SK-N-SH (cell line): Measurements from ENCODE around the gene GRIN2A. TPM values are rescaled to one million over a fixed set of nuclear protein-coding genes. Genes with fewer than 3 reads are reported as not detected.

Experiments
- CTCF ChIA-PET: fragments of 300-600, 350-600 bp; formaldehyde crosslinking; extraction: SDS; loops from one replicate; lab custom pipeline; 2021; lab: Yijun Ruan, JAX
- POLR2A ChIA-PET: fragments of 350-600 bp; sonication (Branson Sonifier 250); formaldehyde crosslinking; extraction: SDS; loops from one replicate; lab custom pipeline; 2020; ENCODE audit warnings: antibody characterized with exemption, inconsistent platforms; lab: Yijun Ruan, JAX
- DNase-seq: peaks from one replicate; pipeline ENCODE4 v3.0.0; 2012
- H2AFZ ChIP-seq: fragments of 200-600 bp; sonication (generic); 2 replicates; pipeline ENCODE4 v1.8.1; 2016; ENCODE audit warnings: antibody characterized with exemption, mild to moderate bottlenecking, low read depth
- H3F3A ChIP-seq: fragments of 200-600 bp; sonication (generic); replicated peaks from 2 replicates; pipeline ENCODE3; 2016; ENCODE audit warnings: antibody characterized with exemption, mild to moderate bottlenecking; ENCODE audit not compliant: insufficient read depth
- H3K27ac ChIP-seq, 2 experiments: fragments of 200-500 bp in 1 of 2; fragments of 200-600 bp in 1 of 2; sonication (Bioruptor generic) in 1 of 2; sonication (generic), shearing (Covaris generic) in 1 of 2; 2 replicates each; pipeline versions ENCODE4 v1.5.1 to v1.6.1; 2014 to 2016; ENCODE audit warnings: low read depth in 2 of 2, inconsistent platforms in 1 of 2, low read length in 1 of 2, mild to moderate bottlenecking in 1 of 2, mixed read lengths in 1 of 2
- H3K27me3 ChIP-seq: fragments of 200-600 bp; sonication (generic), shearing (Covaris generic); 2 replicates; pipeline ENCODE4 v1.6.1; 2016; ENCODE audit warnings: mixed run types; ENCODE audit not compliant: insufficient read depth
- H3K36me3 ChIP-seq, 2 experiments: fragments of 200-500 bp in 1 of 2; fragments of 200-600 bp in 1 of 2; sonication (Bioruptor generic) in 1 of 2; sonication (generic) in 1 of 2; replicated peaks in 1 of 2; 2 replicates each; pipeline versions ENCODE3 to v1.5.1; 2014 to 2016; ENCODE audit warnings: low read length in 1 of 2, mild to moderate bottlenecking in 1 of 2; ENCODE audit not compliant: insufficient read depth in 2 of 2, control insufficient read depth in 1 of 2
- H3K4me1 ChIP-seq, 2 experiments: fragments of 200-500 bp in 1 of 2; fragments of 200-600 bp in 1 of 2; sonication (Bioruptor generic) in 1 of 2; sonication (generic), shearing (Covaris generic) in 1 of 2; 2 replicates each; pipeline versions ENCODE4 v1.5.1 to v1.6.1; 2014 to 2016; ENCODE audit warnings: low read depth in 1 of 2, low read length in 1 of 2, mixed run types in 1 of 2; ENCODE audit not compliant: insufficient read depth in 2 of 2, control insufficient read depth in 1 of 2
- H3K4me2 ChIP-seq: fragments of 200-600 bp; sonication (generic), shearing (Covaris generic); 2 replicates; pipeline ENCODE4 v1.6.1; 2017; ENCODE audit warnings: mixed run types
- H3K4me3 ChIP-seq, 2 experiments: fragments of 200-500 bp in 1 of 2; fragments of 200-600 bp in 1 of 2; sonication (Bioruptor generic) in 1 of 2; sonication (generic), shearing (Covaris generic) in 1 of 2; 2 replicates each; pipeline versions ENCODE4 v1.5.1 to v1.8.1; 2014 to 2016; ENCODE audit warnings: low read depth in 2 of 2, inconsistent platforms in 1 of 2, low read length in 1 of 2, mild to moderate bottlenecking in 1 of 2, mixed read lengths in 1 of 2, moderate library complexity in 1 of 2
- H3K79me2 ChIP-seq: fragments of 200-600 bp; sonication (generic); 2 replicates; pipeline ENCODE4 v1.8.1; 2017; ENCODE audit warnings: mild to moderate bottlenecking; ENCODE audit not compliant: insufficient read depth
- H3K9ac ChIP-seq: fragments of 200-600 bp; sonication (generic); 2 replicates; pipeline ENCODE4 v1.6.1; 2017; ENCODE audit warnings: mixed run types
- H3K9me2 ChIP-seq: fragments of 200-600 bp; sonication (generic); 2 replicates; pipeline ENCODE4 v1.6.1; 2017; ENCODE audit warnings: mixed run types
- H3K9me3 ChIP-seq: fragments of 200-600 bp; sonication (generic); 2 replicates; pipeline ENCODE4 v1.6.1; 2017; ENCODE audit warnings: mixed run types, mild to moderate bottlenecking, moderate library complexity
- H4K20me1 ChIP-seq: fragments of 200-600 bp; sonication (generic); 2 replicates; pipeline ENCODE4 v1.6.1; 2017; ENCODE audit warnings: mild to moderate bottlenecking, mixed run types; ENCODE audit not compliant: insufficient read depth
- ELF1 ChIP-seq: IDR thresholded peaks from 2 replicates; pipeline ENCODE4 v1.4.0; 2012
- EP300 ChIP-seq, 2 experiments: IDR thresholded peaks; 2 replicates each; pipeline versions ENCODE4 v1.4.0 to v1.6.1; 2012; ENCODE audit warnings: borderline replicate concordance in 1 of 2, low read depth in 1 of 2, low read length in 1 of 2
- EZH2phosphoT487 ChIP-seq: fragments of 200-600 bp; sonication (generic); IDR thresholded peaks from 2 replicates; pipeline ENCODE4 v1.6.1; 2017; ENCODE audit warnings: low read depth, mixed run types, mild to moderate bottlenecking, antibody characterized with exemption, moderate library complexity, borderline replicate concordance
- NFIC ChIP-seq: IDR thresholded peaks from 2 replicates; pipeline ENCODE4 v1.4.0; 2012; ENCODE audit warnings: borderline replicate concordance
- RCOR1 ChIP-seq: fragments of 150-350 bp; IDR thresholded peaks from 2 replicates; pipeline ENCODE4 v1.6.1; 2017; ENCODE audit warnings: antibody characterized with exemption, low read length
- SMC3 ChIP-seq: IDR thresholded peaks from 2 replicates; pipeline ENCODE4 v1.6.1; 2012; ENCODE audit warnings: low read depth, low read length, improper control_type of control experiment
- TAF1 ChIP-seq: IDR thresholded peaks from 2 replicates; pipeline ENCODE4 v1.6.1; 2012; ENCODE audit warnings: low read depth, mild to moderate bottlenecking, low read length, moderate library complexity, borderline replicate concordance
- ZBTB33 ChIP-seq: IDR thresholded peaks from 2 replicates; pipeline ENCODE4 v1.4.0; 2012; ENCODE audit warnings: low read depth, borderline replicate concordance
- WGBS: methylation state at CpG from one replicate; pipeline ENCODE4 v1.1.6; 2017; ENCODE audit warnings: low lambda C conversion rate; 5-methylcytosine and 5-hydroxymethylcytosine counted together
- polyA plus RNA-seq, 3 experiments: library from polyadenylated mRNA; depleted of rRNA; stranded (reverse); fragments of >200 nt; gene quantifications; 2 replicates each; pipeline ENCODE4 v1.2.3, GENCODE V29; 2012
- TF ChIP-seq, protein P1 (sequence below): IDR thresholded peaks from 2 replicates; pipeline ENCODE4 v1.4.0; 2012; ENCODE audit warnings: low read depth, borderline replicate concordance
- TF ChIP-seq, protein P2 (sequence below): IDR thresholded peaks from 2 replicates; pipeline ENCODE4 v1.4.0; 2012; ENCODE audit warnings: low read depth

GRIN2A gene
- polyA plus RNA-seq, 1 of the 3 experiments (the other 2 are of a cell fraction): not detected

DNA sequence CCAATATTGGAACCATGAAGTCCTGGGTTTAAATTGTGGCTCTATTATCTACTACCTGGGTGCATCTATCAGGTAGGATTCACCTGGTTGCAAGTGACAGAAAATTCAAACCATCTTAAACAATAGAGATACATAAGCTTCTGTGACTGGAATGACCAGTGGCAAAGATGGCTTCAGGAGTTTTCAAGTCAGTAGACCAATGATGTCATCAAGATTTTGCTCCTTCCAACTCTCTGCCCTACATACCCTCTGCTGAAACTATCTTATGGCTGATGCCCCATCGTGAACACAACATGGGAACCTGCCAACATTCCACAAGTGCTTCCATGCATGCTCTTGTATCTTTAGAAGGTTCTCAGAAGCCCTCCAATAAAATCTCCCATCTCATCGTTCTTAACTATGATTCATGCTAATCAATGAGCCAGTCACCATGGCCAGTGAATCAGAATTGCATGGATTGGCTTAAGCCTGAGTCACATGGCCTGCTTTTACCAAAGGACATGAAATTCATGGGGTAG is 180.9 kb downstream of the GRIN2A start (continued):
- TF ChIP-seq, protein P1, sequence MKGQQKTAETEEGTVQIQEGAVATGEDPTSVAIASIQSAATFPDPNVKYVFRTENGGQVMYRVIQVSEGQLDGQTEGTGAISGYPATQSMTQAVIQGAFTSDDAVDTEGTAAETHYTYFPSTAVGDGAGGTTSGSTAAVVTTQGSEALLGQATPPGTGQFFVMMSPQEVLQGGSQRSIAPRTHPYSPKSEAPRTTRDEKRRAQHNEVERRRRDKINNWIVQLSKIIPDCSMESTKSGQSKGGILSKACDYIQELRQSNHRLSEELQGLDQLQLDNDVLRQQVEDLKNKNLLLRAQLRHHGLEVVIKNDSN: no peak

- TF ChIP-seq TAF1: no peak
- no peak for TF ChIP-seq RCOR1
- no peak for TF ChIP-seq ZBTB33
- TF ChIP-seq SMC3: no peak
- TF ChIP-seq, protein P2, sequence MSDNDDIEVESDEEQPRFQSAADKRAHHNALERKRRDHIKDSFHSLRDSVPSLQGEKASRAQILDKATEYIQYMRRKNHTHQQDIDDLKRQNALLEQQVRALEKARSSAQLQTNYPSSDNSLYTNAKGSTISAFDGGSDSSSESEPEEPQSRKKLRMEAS: no peak
- no peak for TF ChIP-seq NFIC
- no peak for TF ChIP-seq EP300 (IDR thresholded peaks at IDR 0.05; ENCODE audit: borderline replicate concordance in 1 of 2, low read depth in 1 of 2, low read length in 1 of 2)
- Histone ChIP-seq H4K20me1 (no peaks in the 10 kb centered on the region), H3K4me2 (no peak overlapping the region), H3K27ac (no peak overlapping the region), H3K27me3 (no peaks in the 10 kb centered on the region), H3K36me3 (no peaks in the 10 kb centered on the region), H2AFZ (no peak overlapping the region), H3F3A (no peaks in the 10 kb centered on the region), H3K9ac (no peak overlapping the region), H3K4me1 (no peaks in the 10 kb centered on the region), H3K79me2 (no peaks in the 10 kb centered on the region), H3K9me3 (no peaks in the 10 kb centered on the region), H3K4me3 (no peak overlapping the region), H3K9me2 (no peaks in the 10 kb centered on the region)
- ChIA-PET POLR2A (no interaction called here), CTCF (interaction anchor here (1.6 kb wide), 1 partner anchor 184 kb away, joined by 4 read pairs; no protein-coding TSS in a partner anchor)
- no peak for DNase-seq
- WGBS: 16% methylated on average over 5 of the region's 5 CpGs
These were observed 186.0 kb downstream of the GRIN2A start for GRCh38 chr16:9996221-9996620.

GRCh38 chr16:9992441-9992840 is 189.8 kb downstream of the GRIN2A start:
- TF ChIP-seq, protein P1: no peak
- TF ChIP-seq EZH2phosphoT487 (no peak), ELF1 (no peak)
- TF ChIP-seq, all 33 proteins: peak for 0
- H3K27ac ChIP-seq: no peak overlapping the region
- no peak overlapping the region for H3K4me3 ChIP-seq
- H3K9me2 ChIP-seq: no peaks in the 10 kb centered on the region
- DNase-seq: no peak
- no peak overlapping the region for H2AFZ ChIP-seq
- WGBS: 44% methylated on average over 7 of the region's 7 CpGs
- H3K9ac ChIP-seq: no peak overlapping the region
- H4K20me1 ChIP-seq: no peaks in the 10 kb centered on the region
- CTCF ChIA-PET: no interaction called here
- no peaks in the 10 kb centered on the region for H3K27me3 ChIP-seq
- H3K9me3 ChIP-seq: no peaks in the 10 kb centered on the region
- no peaks in the 10 kb centered on the region for H3F3A ChIP-seq
- H3K79me2 ChIP-seq: no peaks in the 10 kb centered on the region
- no peak overlapping the region for H3K4me2 ChIP-seq
- H3K4me1 ChIP-seq: no peaks in the 10 kb centered on the region
- H3K36me3 ChIP-seq: no peaks in the 10 kb centered on the region
- POLR2A ChIA-PET: no interaction called here
